HL-60 (cell line): Measurements from ENCODE around the gene FAM221B.

Experiments used
- GABPA ChIP-seq: IDR thresholded peaks from 2 replicates; pipeline ENCODE4 v1.6.1; 2012; ENCODE audit warnings: low read depth
- POLR2AphosphoS5 ChIP-seq: IDR thresholded peaks from 2 replicates; pipeline ENCODE4 v1.6.1; 2012; ENCODE audit warnings: low read depth
- TF ChIP-seq, protein P1 (sequence below): IDR thresholded peaks from one replicate; pipeline ENCODE4 v1.5.1; 2011; ENCODE audit warnings: low read length, control low read depth, inconsistent platforms; ENCODE audit not compliant: insufficient read depth
- TF ChIP-seq, protein P2 (sequence below): IDR thresholded peaks from 2 replicates; pipeline ENCODE4 v1.6.1; 2012; ENCODE audit warnings: low read depth; ENCODE audit not compliant: insufficient replicate concordance

- TF ChIP-seq, protein P1, sequence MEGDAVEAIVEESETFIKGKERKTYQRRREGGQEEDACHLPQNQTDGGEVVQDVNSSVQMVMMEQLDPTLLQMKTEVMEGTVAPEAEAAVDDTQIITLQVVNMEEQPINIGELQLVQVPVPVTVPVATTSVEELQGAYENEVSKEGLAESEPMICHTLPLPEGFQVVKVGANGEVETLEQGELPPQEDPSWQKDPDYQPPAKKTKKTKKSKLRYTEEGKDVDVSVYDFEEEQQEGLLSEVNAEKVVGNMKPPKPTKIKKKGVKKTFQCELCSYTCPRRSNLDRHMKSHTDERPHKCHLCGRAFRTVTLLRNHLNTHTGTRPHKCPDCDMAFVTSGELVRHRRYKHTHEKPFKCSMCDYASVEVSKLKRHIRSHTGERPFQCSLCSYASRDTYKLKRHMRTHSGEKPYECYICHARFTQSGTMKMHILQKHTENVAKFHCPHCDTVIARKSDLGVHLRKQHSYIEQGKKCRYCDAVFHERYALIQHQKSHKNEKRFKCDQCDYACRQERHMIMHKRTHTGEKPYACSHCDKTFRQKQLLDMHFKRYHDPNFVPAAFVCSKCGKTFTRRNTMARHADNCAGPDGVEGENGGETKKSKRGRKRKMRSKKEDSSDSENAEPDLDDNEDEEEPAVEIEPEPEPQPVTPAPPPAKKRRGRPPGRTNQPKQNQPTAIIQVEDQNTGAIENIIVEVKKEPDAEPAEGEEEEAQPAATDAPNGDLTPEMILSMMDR, result no peak
- no peak for TF ChIP-seq POLR2AphosphoS5
- TF ChIP-seq, protein P2, sequence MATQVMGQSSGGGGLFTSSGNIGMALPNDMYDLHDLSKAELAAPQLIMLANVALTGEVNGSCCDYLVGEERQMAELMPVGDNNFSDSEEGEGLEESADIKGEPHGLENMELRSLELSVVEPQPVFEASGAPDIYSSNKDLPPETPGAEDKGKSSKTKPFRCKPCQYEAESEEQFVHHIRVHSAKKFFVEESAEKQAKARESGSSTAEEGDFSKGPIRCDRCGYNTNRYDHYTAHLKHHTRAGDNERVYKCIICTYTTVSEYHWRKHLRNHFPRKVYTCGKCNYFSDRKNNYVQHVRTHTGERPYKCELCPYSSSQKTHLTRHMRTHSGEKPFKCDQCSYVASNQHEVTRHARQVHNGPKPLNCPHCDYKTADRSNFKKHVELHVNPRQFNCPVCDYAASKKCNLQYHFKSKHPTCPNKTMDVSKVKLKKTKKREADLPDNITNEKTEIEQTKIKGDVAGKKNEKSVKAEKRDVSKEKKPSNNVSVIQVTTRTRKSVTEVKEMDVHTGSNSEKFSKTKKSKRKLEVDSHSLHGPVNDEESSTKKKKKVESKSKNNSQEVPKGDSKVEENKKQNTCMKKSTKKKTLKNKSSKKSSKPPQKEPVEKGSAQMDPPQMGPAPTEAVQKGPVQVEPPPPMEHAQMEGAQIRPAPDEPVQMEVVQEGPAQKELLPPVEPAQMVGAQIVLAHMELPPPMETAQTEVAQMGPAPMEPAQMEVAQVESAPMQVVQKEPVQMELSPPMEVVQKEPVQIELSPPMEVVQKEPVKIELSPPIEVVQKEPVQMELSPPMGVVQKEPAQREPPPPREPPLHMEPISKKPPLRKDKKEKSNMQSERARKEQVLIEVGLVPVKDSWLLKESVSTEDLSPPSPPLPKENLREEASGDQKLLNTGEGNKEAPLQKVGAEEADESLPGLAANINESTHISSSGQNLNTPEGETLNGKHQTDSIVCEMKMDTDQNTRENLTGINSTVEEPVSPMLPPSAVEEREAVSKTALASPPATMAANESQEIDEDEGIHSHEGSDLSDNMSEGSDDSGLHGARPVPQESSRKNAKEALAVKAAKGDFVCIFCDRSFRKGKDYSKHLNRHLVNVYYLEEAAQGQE, result no peak
- no peak for TF ChIP-seq GABPA
These were observed 40.4 kb upstream of the FAM221B start for GRCh38 chr9:35868933-35869332.
